ENCODE results near the gene FBLN2. TPM values are rescaled to one million over a fixed set of nuclear protein-coding genes. Genes with fewer than 3 reads are reported as not detected.

The FBLN2 gene
- total and polyA plus RNA-seq, 4 donors, result 4.3 to 43.4 (median 21.1) TPM

DNA sequence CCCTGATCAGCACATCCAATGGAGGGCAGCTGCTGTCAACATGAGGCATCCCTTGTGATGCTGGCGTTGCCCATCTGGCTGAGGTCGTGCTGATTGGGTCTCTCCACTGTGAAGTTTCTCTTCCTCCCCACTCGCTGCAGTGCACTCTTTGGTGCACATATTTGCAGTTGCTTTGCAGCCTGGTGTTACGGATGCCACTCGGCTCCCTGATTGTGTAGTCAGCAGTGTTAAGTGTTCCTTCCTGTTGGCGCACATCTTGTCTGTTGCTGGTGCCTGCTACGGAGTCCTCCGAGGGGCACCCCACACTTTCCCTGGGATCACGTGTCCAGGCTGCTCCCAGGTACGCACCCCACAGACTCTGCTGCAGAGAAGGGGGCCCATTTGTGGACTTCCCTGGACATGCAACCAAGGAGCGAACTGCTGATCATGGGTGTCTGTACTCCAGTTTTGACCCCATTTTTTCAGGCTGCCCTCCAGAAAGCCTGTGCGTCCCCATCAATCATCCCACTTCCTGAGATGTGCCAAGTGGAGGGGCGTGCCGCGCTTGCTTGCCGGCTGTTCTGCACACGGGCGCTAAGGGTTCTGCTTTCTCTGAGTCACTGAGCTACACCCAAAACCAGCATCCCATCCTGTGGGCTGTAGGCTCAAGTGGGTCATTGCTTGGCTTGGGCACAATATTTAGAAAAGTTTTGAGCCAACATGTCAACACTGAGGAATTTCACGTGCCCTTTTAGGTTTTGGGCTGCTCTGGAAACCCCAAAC lies 98.6 kb downstream of the FBLN2 start:
- TF ChIP-seq, protein P1, sequence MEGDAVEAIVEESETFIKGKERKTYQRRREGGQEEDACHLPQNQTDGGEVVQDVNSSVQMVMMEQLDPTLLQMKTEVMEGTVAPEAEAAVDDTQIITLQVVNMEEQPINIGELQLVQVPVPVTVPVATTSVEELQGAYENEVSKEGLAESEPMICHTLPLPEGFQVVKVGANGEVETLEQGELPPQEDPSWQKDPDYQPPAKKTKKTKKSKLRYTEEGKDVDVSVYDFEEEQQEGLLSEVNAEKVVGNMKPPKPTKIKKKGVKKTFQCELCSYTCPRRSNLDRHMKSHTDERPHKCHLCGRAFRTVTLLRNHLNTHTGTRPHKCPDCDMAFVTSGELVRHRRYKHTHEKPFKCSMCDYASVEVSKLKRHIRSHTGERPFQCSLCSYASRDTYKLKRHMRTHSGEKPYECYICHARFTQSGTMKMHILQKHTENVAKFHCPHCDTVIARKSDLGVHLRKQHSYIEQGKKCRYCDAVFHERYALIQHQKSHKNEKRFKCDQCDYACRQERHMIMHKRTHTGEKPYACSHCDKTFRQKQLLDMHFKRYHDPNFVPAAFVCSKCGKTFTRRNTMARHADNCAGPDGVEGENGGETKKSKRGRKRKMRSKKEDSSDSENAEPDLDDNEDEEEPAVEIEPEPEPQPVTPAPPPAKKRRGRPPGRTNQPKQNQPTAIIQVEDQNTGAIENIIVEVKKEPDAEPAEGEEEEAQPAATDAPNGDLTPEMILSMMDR (IDR thresholded peaks at IDR 0.05; ENCODE audit: control extremely low read depth, extremely low read depth), result no peak
- Histone ChIP-seq H3K36me3 (ENCODE audit: control insufficient read depth in 4 of 4, insufficient read depth in 4 of 4, low read length in 4 of 4) (no peaks in the 10 kb centered on the region), H3K27ac (ENCODE audit: low read depth in 1 of 2, low read length in 1 of 2) (no peak overlapping the region), H3K9ac (ENCODE audit: insufficient read depth in 1 of 2, low read length in 2 of 2) (no peak overlapping the region), H3K9me3 (ENCODE audit: control insufficient read depth in 4 of 4, insufficient read depth in 3 of 4, low read length in 3 of 4) (no peaks in the 10 kb centered on the region), H3K4me1 (ENCODE audit: control insufficient read depth in 5 of 5, insufficient read depth in 5 of 5, low read length in 5 of 5) (peaks cover 0 to 10% (median 0%) of the 10 kb centered on the region in 5 donors), H3K4me3 (no peak overlapping the region), H3K27me3 (ENCODE audit: control insufficient read depth in 3 of 3, insufficient read depth in 3 of 3, low read length in 2 of 3) (peaks cover 0 to 3% (median 0%) of the 10 kb centered on the region in 3 donors)
- DNase-seq, result peak in 1 of 3 donors; percentile 29
- WGBS, 2 donors, result 5 to 9% methylated on average over 19 of the region's 19 CpGs
- no peak for ATAC-seq (ENCODE audit: insufficient read depth, low FRiP score)

DNA sequence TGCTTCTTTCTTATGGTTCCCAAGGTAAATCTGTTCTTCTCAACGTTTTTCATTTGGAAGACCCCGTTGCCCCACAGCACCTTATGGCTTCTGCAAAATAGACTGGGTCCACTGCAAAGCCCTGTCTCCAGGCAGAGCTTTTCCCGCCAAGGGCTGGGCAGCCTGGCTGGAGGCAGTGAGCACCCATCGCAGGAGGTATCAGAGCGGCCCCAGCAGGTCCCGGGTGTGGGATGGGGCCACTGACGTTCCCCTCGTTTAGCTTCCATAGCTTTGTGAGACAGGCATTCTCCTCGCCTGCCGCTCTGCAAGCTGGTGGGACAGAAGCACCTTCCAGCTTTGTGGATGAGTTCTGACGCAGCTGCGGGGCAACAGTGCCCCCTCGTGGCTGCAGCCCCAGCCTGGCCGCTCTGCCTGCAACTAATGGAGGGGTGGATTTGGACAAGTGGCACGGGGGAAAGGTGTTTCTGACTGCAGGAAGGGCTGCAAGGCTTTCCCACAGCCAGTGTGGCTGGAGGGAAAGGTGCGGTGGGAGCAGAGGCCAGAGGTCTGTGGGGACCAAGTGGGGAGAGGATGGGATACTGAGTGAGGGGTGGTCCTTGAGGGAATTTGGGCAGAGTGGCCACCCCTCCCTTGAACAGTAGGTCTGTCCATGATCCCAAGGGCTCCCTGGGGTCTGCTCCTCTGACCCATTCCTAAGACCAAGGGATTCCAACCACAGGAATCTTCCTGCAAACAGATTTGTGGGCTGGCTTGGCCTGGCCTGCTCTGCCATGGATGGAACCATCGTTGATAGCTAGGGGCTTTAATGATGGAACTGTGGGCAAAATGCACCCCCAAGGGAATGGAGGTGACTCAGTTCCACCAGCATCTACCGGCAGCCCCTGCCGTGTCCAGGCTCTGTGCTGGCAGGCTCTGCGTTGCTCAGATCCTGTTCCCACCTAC lies 99.4 kb downstream of the FBLN2 start:
- Histone ChIP-seq H3K4me3 (no peak overlapping the region), H3K36me3 (ENCODE audit: control insufficient read depth in 4 of 4, insufficient read depth in 4 of 4, low read length in 4 of 4) (no peaks in the 10 kb centered on the region), H3K9ac (ENCODE audit: insufficient read depth in 1 of 2, low read length in 2 of 2) (no peak overlapping the region), H3K9me3 (ENCODE audit: control insufficient read depth in 4 of 4, insufficient read depth in 3 of 4, low read length in 3 of 4) (no peaks in the 10 kb centered on the region), H3K27me3 (ENCODE audit: control insufficient read depth in 3 of 3, insufficient read depth in 3 of 3, low read length in 2 of 3) (peaks cover 0 to 3% (median 0%) of the 10 kb centered on the region in 3 donors), H3K27ac (ENCODE audit: low read depth in 1 of 2, low read length in 1 of 2) (no peak overlapping the region), H3K4me1 (ENCODE audit: control insufficient read depth in 5 of 5, insufficient read depth in 5 of 5, low read length in 5 of 5) (peaks cover 0 to 10% (median 0%) of the 10 kb centered on the region in 5 donors)
- ATAC-seq (ENCODE audit: insufficient read depth, low FRiP score) (peak; percentile 68), DNase-seq (peak; percentile 84 to 90 (median 89))
- TF ChIP-seq, protein P1 (IDR thresholded peaks at IDR 0.05; ENCODE audit: control extremely low read depth, extremely low read depth), result peak; percentile 94
- 12 to 17% methylated on average over 20 of the region's 20 CpGs for WGBS, 2 donors

DNA sequence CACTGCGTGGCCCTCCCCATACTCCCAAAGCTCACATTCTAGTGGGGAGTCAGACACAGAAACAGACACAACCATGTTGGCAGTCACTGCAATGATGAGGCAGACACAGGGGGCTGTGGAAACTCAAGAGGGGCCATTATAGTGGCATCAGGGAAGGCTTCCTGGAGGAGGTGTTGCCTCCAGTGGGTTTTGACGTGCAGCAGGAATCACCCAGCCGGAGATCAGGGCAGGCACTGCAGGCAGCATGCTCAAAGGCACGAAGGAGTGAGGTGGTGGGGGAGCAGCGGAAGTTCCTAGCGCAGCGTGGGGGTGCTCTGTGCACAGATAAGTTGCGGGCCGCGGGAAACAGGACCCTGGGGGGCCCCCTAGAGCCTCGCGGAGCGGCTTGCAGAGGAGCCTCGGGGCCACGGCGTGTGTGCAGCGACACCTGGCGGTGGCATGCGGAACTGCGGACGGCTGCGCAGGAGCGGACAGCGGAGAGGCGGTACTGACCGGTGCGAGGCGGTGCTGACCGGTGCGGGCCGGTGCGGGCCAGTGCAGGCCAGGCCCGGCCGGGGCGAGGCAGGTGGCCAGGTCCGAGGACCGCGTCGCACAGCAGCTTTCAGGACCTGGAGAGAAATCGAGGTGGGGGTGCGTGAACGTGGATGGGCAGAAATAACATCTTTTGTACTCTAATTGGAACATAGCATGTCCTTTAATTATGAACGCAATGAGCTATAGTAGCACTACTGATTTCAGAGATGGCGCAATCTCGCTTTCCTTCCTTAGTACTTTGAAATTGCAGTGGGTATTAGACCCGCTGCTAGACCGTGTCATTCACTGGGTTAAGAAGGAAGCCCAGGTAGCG lies 101.5 kb downstream of the FBLN2 start:
- Histone ChIP-seq H3K27me3 (ENCODE audit: control insufficient read depth in 3 of 3, insufficient read depth in 3 of 3, low read length in 2 of 3) (peaks cover 0 to 3% (median 2%) of the 10 kb centered on the region in 3 donors), H3K27ac (ENCODE audit: low read depth in 1 of 2, low read length in 1 of 2) (no peak overlapping the region), H3K9ac (ENCODE audit: insufficient read depth in 1 of 2, low read length in 2 of 2) (no peak overlapping the region), H3K4me3 (no peak overlapping the region), H3K36me3 (ENCODE audit: control insufficient read depth in 4 of 4, insufficient read depth in 4 of 4, low read length in 4 of 4) (no peaks in the 10 kb centered on the region), H3K9me3 (ENCODE audit: control insufficient read depth in 4 of 4, insufficient read depth in 3 of 4, low read length in 3 of 4) (no peaks in the 10 kb centered on the region), H3K4me1 (ENCODE audit: control insufficient read depth in 5 of 5, insufficient read depth in 5 of 5, low read length in 5 of 5) (peaks cover 0 to 10% (median 0%) of the 10 kb centered on the region in 5 donors)
- 13 to 15% methylated on average over 48 of the region's 48 CpGs for WGBS, 2 donors
- ATAC-seq (ENCODE audit: insufficient read depth, low FRiP score) (peak; percentile 79), DNase-seq (peak; percentile 81 to 86 (median 85))
- TF ChIP-seq, protein P1 (IDR thresholded peaks at IDR 0.05; ENCODE audit: control extremely low read depth, extremely low read depth), result peak; percentile 98

Measured in lung (tissue), 12 donors.